HEK293 (cell line): ENCODE measurements around the gene PLEKHG4B.

Experiments used
- CTCF ChIA-PET: fragments of 350-600 bp; formaldehyde crosslinking; extraction: SDS; loops from one replicate; lab custom pipeline; 2021; ENCODE audit warnings: antibody characterized with exemption; lab: Yijun Ruan, JAX
- POLR2A ChIA-PET: fragments of 300-600 bp; formaldehyde crosslinking; extraction: SDS; loops from one replicate; lab custom pipeline; 2020; ENCODE audit warnings: antibody characterized with exemption, inconsistent platforms; lab: Yijun Ruan, JAX
- H3K27ac ChIP-seq: fragments of 200-500 bp; sonication (Bioruptor generic); 2 replicates; pipeline ENCODE4 v1.5.1; 2014; ENCODE audit warnings: low read depth, low read length, control low read depth, inconsistent platforms; ENCODE audit errors: extremely low read depth
- H3K36me3 ChIP-seq, 2 experiments: fragments of 200-500 bp in 1 of 2; sonication (Bioruptor generic) in 1 of 2; 1 replicate in 1 of 2; 2 replicates in 1 of 2; pipeline ENCODE4 v1.5.1; 2014 to 2017; ENCODE audit warnings: inconsistent platforms in 2 of 2, low read length in 2 of 2; ENCODE audit not compliant: control insufficient read depth in 2 of 2, insufficient read depth in 1 of 2
- H3K4me1 ChIP-seq: fragments of 200-500 bp; sonication (Bioruptor generic); 2 replicates; pipeline ENCODE4 v1.5.1; 2014; ENCODE audit warnings: mild to moderate bottlenecking, low read length, inconsistent platforms; ENCODE audit not compliant: control insufficient read depth, insufficient read depth
- H3K4me3 ChIP-seq: 2 replicates; pipeline ENCODE4 v1.5.1; 2011; ENCODE audit warnings: low read depth, mild to moderate bottlenecking, control low read depth, low read length, moderate library complexity
- H3K9me3 ChIP-seq: fragments of 200-500 bp; sonication (Bioruptor generic); 2 replicates; pipeline ENCODE4 v1.5.1; 2014; ENCODE audit warnings: low read depth, low read length, inconsistent platforms; ENCODE audit not compliant: control insufficient read depth, insufficient read depth
- EGR2 ChIP-seq: fragments of 450-650 bp; formaldehyde crosslinking; IDR thresholded peaks from 2 replicates; pipeline ENCODE4 v1.5.1; 2016; ENCODE audit warnings: low read depth, missing biosample characterization, missing genetic modification characterization
- GFI1B ChIP-seq: fragments of 450-650 bp; formaldehyde crosslinking; IDR thresholded peaks from 2 replicates; pipeline ENCODE4 v1.5.1; 2016; ENCODE audit warnings: missing biosample characterization, missing genetic modification characterization
- KLF1 ChIP-seq: fragments of 450-650 bp; formaldehyde crosslinking; IDR thresholded peaks from 2 replicates; pipeline ENCODE4 v1.5.1; 2016; ENCODE audit warnings: missing biosample characterization, missing genetic modification characterization
- KLF17 ChIP-seq: fragments of 450-650 bp; formaldehyde crosslinking; IDR thresholded peaks from 2 replicates; pipeline ENCODE4 v1.5.1; 2016; ENCODE audit warnings: missing biosample characterization, missing genetic modification characterization
- KLF8 ChIP-seq: fragments of 450-650 bp; formaldehyde crosslinking; IDR thresholded peaks from 2 replicates; pipeline ENCODE4 v1.5.1; 2016; ENCODE audit warnings: missing biosample characterization, missing genetic modification characterization
- KLF9 ChIP-seq: fragments of 450-650 bp; formaldehyde crosslinking; IDR thresholded peaks from 2 replicates; pipeline ENCODE4 v1.5.1; 2016; ENCODE audit warnings: missing biosample characterization, missing genetic modification characterization, low read depth
- SP2 ChIP-seq: fragments of 450-650 bp; formaldehyde crosslinking; IDR thresholded peaks from 2 replicates; pipeline ENCODE4 v1.5.1; 2016; ENCODE audit warnings: missing biosample characterization, missing genetic modification characterization
- SP3 ChIP-seq: fragments of 450-650 bp; formaldehyde crosslinking; IDR thresholded peaks from 2 replicates; pipeline ENCODE4 v1.5.1; 2016; ENCODE audit warnings: missing biosample characterization, missing genetic modification characterization
- ZBTB20 ChIP-seq: fragments of 450-650 bp; formaldehyde crosslinking; IDR thresholded peaks from 2 replicates; pipeline ENCODE4 v1.5.1; 2016; ENCODE audit warnings: missing biosample characterization, missing genetic modification characterization
- ZBTB26 ChIP-seq: fragments of 450-650 bp; formaldehyde crosslinking; optimal IDR thresholded peaks from 2 replicates; pipeline ENCODE3; 2016; ENCODE audit warnings: missing biosample characterization, mild to moderate bottlenecking, missing genetic modification characterization
- ZBTB8A ChIP-seq: fragments of 450-650 bp; formaldehyde crosslinking; IDR thresholded peaks from 2 replicates; pipeline ENCODE4 v1.5.1; 2016; ENCODE audit warnings: missing biosample characterization, missing genetic modification characterization
- ZFHX2 ChIP-seq: fragments of 450-650 bp; formaldehyde crosslinking; conservative IDR thresholded peaks from 2 replicates; pipeline ENCODE4 v1.5.1; 2016; ENCODE audit warnings: missing biosample characterization, missing genetic modification characterization
- ZNF121 ChIP-seq: fragments of 450-650 bp; formaldehyde crosslinking; IDR thresholded peaks from 2 replicates; pipeline ENCODE4 v1.5.1; 2016; ENCODE audit warnings: missing biosample characterization, missing genetic modification characterization
- ZNF335 ChIP-seq: fragments of 450-650 bp; formaldehyde crosslinking; conservative IDR thresholded peaks from 2 replicates; pipeline ENCODE4 v1.5.1; 2016; ENCODE audit warnings: missing biosample characterization, missing genetic modification characterization
- ZNF391 ChIP-seq: fragments of 450-650 bp; formaldehyde crosslinking; IDR thresholded peaks from 2 replicates; pipeline ENCODE4 v1.5.1; 2016; ENCODE audit warnings: low read depth, missing biosample characterization, missing genetic modification characterization, borderline replicate concordance
- ZNF48 ChIP-seq: fragments of 450-650 bp; formaldehyde crosslinking; IDR thresholded peaks from 2 replicates; pipeline ENCODE4 v1.5.1; 2016; ENCODE audit warnings: missing biosample characterization, missing genetic modification characterization
- ZNF558 ChIP-seq: fragments of 450-650 bp; formaldehyde crosslinking; IDR thresholded peaks from 2 replicates; pipeline ENCODE4 v1.5.1; 2016; ENCODE audit warnings: missing biosample characterization, missing genetic modification characterization
- ZNF596 ChIP-seq: fragments of 450-650 bp; IDR thresholded peaks from 2 replicates; pipeline ENCODE4 v1.5.0; 2018; ENCODE audit warnings: missing biosample characterization, mild to moderate bottlenecking, missing genetic modification characterization, moderate library complexity
- ZNF610 ChIP-seq: fragments of 450-650 bp; formaldehyde crosslinking; IDR thresholded peaks from 2 replicates; pipeline ENCODE4 v1.5.1; 2016; ENCODE audit warnings: missing biosample characterization, missing genetic modification characterization, borderline replicate concordance
- ZNF776 ChIP-seq: fragments of 450-650 bp; formaldehyde crosslinking; IDR thresholded peaks from 2 replicates; pipeline ENCODE4 v1.5.0; 2017; ENCODE audit warnings: missing biosample characterization, missing genetic modification characterization, borderline replicate concordance
- TF ChIP-seq, protein P1 (sequence below): fragments of 450-650 bp; formaldehyde crosslinking; IDR thresholded peaks from 2 replicates; pipeline ENCODE4 v1.5.1; 2016; ENCODE audit warnings: missing biosample characterization, missing genetic modification characterization
- TF ChIP-seq, protein P2 (sequence below): fragments of 450-650 bp; formaldehyde crosslinking; IDR thresholded peaks from 2 replicates; pipeline ENCODE4 v1.5.1; 2016; ENCODE audit warnings: missing biosample characterization, missing genetic modification characterization
- TF ChIP-seq, protein P3 (sequence below): sonication (generic); formaldehyde crosslinking; IDR thresholded peaks from 2 replicates; pipeline ENCODE4 v1.8.1; 2022; ENCODE audit warnings: mild to moderate bottlenecking, moderate library complexity, missing genetic modification reagents
- TF ChIP-seq, protein P4 (sequence below): fragments of 450-650 bp; formaldehyde crosslinking; IDR thresholded peaks from 2 replicates; pipeline ENCODE4; 2016; ENCODE audit warnings: missing biosample characterization, missing genetic modification characterization

The PLEKHG4B gene

DNA sequence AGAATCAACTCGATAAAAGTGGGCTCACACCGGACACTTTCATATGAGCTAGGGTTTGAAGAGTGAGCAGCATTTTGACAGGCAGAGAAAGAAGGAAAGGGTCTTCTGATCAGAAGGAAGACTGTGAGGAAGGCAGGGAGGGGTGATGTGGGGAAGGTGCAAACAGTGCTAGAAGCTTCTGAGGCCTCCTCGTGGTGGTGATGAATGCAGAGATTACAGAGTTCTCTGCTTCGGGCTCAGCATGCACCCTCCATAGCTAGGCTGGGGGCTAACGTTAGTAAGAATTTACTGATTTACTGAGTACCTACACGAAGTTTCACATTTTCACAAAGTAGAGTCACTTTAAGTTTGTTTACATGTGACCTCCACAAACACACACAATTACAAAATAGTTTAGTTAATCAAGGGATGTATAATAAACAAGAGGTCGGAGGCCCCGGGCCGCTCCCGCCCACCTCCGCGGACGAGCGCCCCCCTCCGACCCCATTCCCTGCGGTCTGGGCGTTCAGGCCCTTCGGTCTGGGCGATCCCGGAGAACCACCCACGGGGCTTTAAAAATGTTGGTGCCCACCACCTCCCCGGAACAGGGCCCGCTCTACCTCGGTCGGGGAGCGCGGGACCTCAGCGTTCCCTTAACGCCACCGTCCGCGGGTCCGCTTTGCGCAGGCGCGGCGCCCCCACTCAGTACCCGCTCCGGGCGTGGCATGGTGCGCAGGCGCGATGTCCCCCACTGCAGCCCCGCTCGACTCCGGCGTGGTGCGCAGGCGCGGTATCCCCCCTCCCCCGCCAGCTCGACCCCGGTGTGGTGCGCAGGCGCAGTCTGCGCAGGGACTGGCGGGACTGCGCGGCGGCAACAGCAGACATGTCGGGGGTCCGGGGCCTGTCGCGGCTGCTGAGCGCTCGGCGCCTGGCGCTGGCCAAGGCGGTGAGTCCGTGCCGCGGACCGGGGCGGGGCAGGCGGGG is 125.8 kb downstream of the PLEKHG4B start, which contains the start of the genes CCDC127 and SDHA (continued):
- TF ChIP-seq SP3, result peak; percentile 14; the same call in 1 of the 2 replicates
- TF ChIP-seq, protein P1, sequence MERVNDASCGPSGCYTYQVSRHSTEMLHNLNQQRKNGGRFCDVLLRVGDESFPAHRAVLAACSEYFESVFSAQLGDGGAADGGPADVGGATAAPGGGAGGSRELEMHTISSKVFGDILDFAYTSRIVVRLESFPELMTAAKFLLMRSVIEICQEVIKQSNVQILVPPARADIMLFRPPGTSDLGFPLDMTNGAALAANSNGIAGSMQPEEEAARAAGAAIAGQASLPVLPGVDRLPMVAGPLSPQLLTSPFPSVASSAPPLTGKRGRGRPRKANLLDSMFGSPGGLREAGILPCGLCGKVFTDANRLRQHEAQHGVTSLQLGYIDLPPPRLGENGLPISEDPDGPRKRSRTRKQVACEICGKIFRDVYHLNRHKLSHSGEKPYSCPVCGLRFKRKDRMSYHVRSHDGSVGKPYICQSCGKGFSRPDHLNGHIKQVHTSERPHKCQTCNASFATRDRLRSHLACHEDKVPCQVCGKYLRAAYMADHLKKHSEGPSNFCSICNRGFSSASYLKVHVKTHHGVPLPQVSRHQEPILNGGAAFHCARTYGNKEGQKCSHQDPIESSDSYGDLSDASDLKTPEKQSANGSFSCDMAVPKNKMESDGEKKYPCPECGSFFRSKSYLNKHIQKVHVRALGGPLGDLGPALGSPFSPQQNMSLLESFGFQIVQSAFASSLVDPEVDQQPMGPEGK (tag by site-specific recombination), result peak; percentile 88
- 0 out of 2 replicates have a peak, but pooled peaks have one; percentile 20 for TF ChIP-seq ZNF610 (tag by site-specific recombination)
- TF ChIP-seq EGR2, result peak; percentile 69
- TF ChIP-seq, protein P2, sequence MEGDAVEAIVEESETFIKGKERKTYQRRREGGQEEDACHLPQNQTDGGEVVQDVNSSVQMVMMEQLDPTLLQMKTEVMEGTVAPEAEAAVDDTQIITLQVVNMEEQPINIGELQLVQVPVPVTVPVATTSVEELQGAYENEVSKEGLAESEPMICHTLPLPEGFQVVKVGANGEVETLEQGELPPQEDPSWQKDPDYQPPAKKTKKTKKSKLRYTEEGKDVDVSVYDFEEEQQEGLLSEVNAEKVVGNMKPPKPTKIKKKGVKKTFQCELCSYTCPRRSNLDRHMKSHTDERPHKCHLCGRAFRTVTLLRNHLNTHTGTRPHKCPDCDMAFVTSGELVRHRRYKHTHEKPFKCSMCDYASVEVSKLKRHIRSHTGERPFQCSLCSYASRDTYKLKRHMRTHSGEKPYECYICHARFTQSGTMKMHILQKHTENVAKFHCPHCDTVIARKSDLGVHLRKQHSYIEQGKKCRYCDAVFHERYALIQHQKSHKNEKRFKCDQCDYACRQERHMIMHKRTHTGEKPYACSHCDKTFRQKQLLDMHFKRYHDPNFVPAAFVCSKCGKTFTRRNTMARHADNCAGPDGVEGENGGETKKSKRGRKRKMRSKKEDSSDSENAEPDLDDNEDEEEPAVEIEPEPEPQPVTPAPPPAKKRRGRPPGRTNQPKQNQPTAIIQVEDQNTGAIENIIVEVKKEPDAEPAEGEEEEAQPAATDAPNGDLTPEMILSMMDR (tag by site-specific recombination), result peak; percentile 76

- peak overlapping the region; percentile 77; the same call in 1 of the 2 replicates for H3K27ac ChIP-seq
- H3K4me1 ChIP-seq, result peaks cover 4% of the 10 kb centered on the region
- peak overlapping the region; percentile 99 for H3K4me3 ChIP-seq
- CTCF ChIA-PET, result interaction anchor here (0.5 to 3.3 kb wide), 8 partner anchors 10 to 192 kb away, joined by 3 to 13 read pairs (median 4); no protein-coding TSS in a partner anchor
- no peaks in the 10 kb centered on the region for H3K9me3 ChIP-seq
- TF ChIP-seq ZNF48 (tag by site-specific recombination) (no peak), SP2 (peak; percentile 14; the same call in 1 of the 2 replicates), ZFHX2 (tag by site-specific recombination) (peak; percentile 69), ZNF558 (tag by site-specific recombination) (no peak), ZBTB26 (tag by site-specific recombination) (peak; percentile 5), ZBTB8A (tag by site-specific recombination) (peak; percentile 88), KLF1 (tag by site-specific recombination) (peak; percentile 90), ZNF776 (no peak), ZNF335 (peak; percentile 79), GFI1B (tag by site-specific recombination) (no peak), EGR2 (peak; percentile 49; the same call in 1 of the 2 replicates), ZNF596 (tag by site-specific recombination) (0 out of 2 replicates have a peak, but pooled peaks have one; percentile 12), SP3 (peak; percentile 41), ZNF121 (tag by site-specific recombination) (no peak), ZNF391 (tag by site-specific recombination) (no peak), KLF9 (tag by site-specific recombination) (peak; percentile 45; the same call in 1 of the 2 replicates), KLF8 (tag by site-specific recombination) (peak; percentile 83; the same call in 1 of the 2 replicates), ZBTB20 (tag by site-specific recombination) (0 out of 2 replicates have a peak, but pooled peaks have one; percentile 40), KLF17 (tag by site-specific recombination) (peak; percentile 54; the same call in 1 of the 2 replicates)
- TF ChIP-seq, protein P3, sequence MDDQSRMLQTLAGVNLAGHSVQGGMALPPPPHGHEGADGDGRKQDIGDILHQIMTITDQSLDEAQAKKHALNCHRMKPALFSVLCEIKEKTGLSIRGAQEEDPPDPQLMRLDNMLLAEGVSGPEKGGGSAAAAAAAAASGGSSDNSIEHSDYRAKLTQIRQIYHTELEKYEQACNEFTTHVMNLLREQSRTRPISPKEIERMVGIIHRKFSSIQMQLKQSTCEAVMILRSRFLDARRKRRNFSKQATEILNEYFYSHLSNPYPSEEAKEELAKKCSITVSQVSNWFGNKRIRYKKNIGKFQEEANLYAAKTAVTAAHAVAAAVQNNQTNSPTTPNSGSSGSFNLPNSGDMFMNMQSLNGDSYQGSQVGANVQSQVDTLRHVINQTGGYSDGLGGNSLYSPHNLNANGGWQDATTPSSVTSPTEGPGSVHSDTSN (CRISPR knock-in tag), result 0 out of 2 replicates have a peak, but pooled peaks have one; percentile 76
- TF ChIP-seq, protein P4, sequence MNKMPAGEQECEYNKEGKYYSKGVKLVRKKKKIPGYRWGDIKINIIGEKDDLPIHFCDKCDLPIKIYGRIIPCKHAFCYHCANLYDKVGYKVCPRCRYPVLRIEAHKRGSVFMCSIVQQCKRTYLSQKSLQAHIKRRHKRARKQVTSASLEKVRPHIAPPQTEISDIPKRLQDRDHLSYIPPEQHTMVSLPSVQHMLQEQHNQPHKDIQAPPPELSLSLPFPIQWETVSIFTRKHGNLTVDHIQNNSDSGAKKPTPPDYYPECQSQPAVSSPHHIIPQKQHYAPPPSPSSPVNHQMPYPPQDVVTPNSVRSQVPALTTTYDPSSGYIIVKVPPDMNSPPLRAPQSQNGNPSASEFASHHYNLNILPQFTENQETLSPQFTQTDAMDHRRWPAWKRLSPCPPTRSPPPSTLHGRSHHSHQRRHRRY, result no peak
- POLR2A ChIA-PET, result interaction anchor here (0.5 to 3.2 kb wide), 22 partner anchors 9 to 250 kb away, joined by 3 to 24 read pairs (median 4); partner anchors contain the start of genes AHRR, LRRC14B, PDCD6 and PLEKHG4B
- H3K36me3 ChIP-seq, result peaks cover 14 to 21% of the 10 kb centered on the region in 2 experiments
Observed at GRCh38 chr5:218457-219291, 126.7 kb downstream of the PLEKHG4B start.
